Stimulated activated naive CD8-positive, alpha-beta T cell treated with anti-CD3 and anti-CD28 coated beads, Interleukin-15, Interleukin-2, amounts not matched to agents 100 ng/mL and 50 ng/mL, for 24 hours (primary cell): Measurements from ENCODE around the gene LIN52.

Source experiments
- H3K27ac Mint-ChIP-seq: one replicate; pipeline ENCODE4 v1.8.0; 2021; ENCODE audit warnings: mild to moderate bottlenecking, mixed read lengths
- H3K27me3 Mint-ChIP-seq: one replicate; pipeline ENCODE4 v1.8.0; 2021; ENCODE audit warnings: mixed read lengths
- H3K36me3 Mint-ChIP-seq: one replicate; pipeline ENCODE4 v1.8.0; 2021; ENCODE audit warnings: low read depth, mixed read lengths
- H3K4me1 Mint-ChIP-seq: one replicate; pipeline ENCODE4 v1.8.0; 2021; ENCODE audit warnings: low read depth, mixed read lengths
- H3K4me3 Mint-ChIP-seq: one replicate; pipeline ENCODE4 v1.8.0; 2021; ENCODE audit warnings: mild to moderate bottlenecking, mixed read lengths
- H3K9me3 Mint-ChIP-seq: one replicate; pipeline ENCODE4 v1.8.0; 2021; ENCODE audit warnings: mixed read lengths

The LIN52 gene

GRCh38 chr14:74195623-74196022, 110.9 kb downstream of the LIN52 start:
- Mint-ChIP-seq H3K4me1 (peaks cover 3% of the 10 kb centered on the region), H3K4me3 (no peak overlapping the region), H3K9me3 (no peaks in the 10 kb centered on the region), H3K36me3 (peaks cover 20% of the 10 kb centered on the region), H3K27ac (no peak overlapping the region), H3K27me3 (no peaks in the 10 kb centered on the region)

- Mint-ChIP-seq H3K9me3 (no peaks in the 10 kb centered on the region), H3K4me1 (peaks cover 3% of the 10 kb centered on the region), H3K4me3 (no peak overlapping the region), H3K27ac (no peak overlapping the region), H3K36me3 (peaks cover 13% of the 10 kb centered on the region), H3K27me3 (no peaks in the 10 kb centered on the region)
Measured at GRCh38 chr14:74198441-74199234, 113.9 kb downstream of the LIN52 start.

- H3K36me3 Mint-ChIP-seq = peaks cover 13% of the 10 kb centered on the region
- peaks cover 3% of the 10 kb centered on the region for H3K4me1 Mint-ChIP-seq
- no peak overlapping the region for H3K27ac Mint-ChIP-seq
- no peak overlapping the region for H3K4me3 Mint-ChIP-seq
- H3K27me3 Mint-ChIP-seq = no peaks in the 10 kb centered on the region
- H3K9me3 Mint-ChIP-seq = no peaks in the 10 kb centered on the region
Measured at GRCh38 chr14:74202113-74202512, 117.4 kb downstream of the LIN52 start.

GRCh38 chr14:74203639-74204038, 118.9 kb downstream of the LIN52 start:
- no peaks in the 10 kb centered on the region for H3K27me3 Mint-ChIP-seq
- no peaks in the 10 kb centered on the region for H3K9me3 Mint-ChIP-seq
- H3K27ac Mint-ChIP-seq = no peak overlapping the region
- no peak overlapping the region for H3K4me3 Mint-ChIP-seq
- H3K36me3 Mint-ChIP-seq = peaks cover 13% of the 10 kb centered on the region
- H3K4me1 Mint-ChIP-seq = peaks cover 3% of the 10 kb centered on the region

- H3K9me3 Mint-ChIP-seq = no peaks in the 10 kb centered on the region
- H3K4me3 Mint-ChIP-seq = no peak overlapping the region
- no peaks in the 10 kb centered on the region for H3K4me1 Mint-ChIP-seq
- peaks cover 8% of the 10 kb centered on the region for H3K27me3 Mint-ChIP-seq
- H3K27ac Mint-ChIP-seq = no peak overlapping the region
- peaks cover 5% of the 10 kb centered on the region for H3K36me3 Mint-ChIP-seq
Measured at GRCh38 chr14:74204491-74204890, 119.7 kb downstream of the LIN52 start.

GRCh38 chr14:74205882-74206281, 121.1 kb downstream of the LIN52 start:
- H3K9me3 Mint-ChIP-seq = no peaks in the 10 kb centered on the region
- no peaks in the 10 kb centered on the region for H3K4me1 Mint-ChIP-seq
- H3K27me3 Mint-ChIP-seq = peaks cover 8% of the 10 kb centered on the region
- no peak overlapping the region for H3K4me3 Mint-ChIP-seq
- H3K36me3 Mint-ChIP-seq = no peaks in the 10 kb centered on the region
- H3K27ac Mint-ChIP-seq = no peak overlapping the region

- H3K4me3 Mint-ChIP-seq = no peak overlapping the region
- no peak overlapping the region for H3K27ac Mint-ChIP-seq
- no peaks in the 10 kb centered on the region for H3K36me3 Mint-ChIP-seq
- H3K27me3 Mint-ChIP-seq = peaks cover 8% of the 10 kb centered on the region
- H3K9me3 Mint-ChIP-seq = no peaks in the 10 kb centered on the region
- no peaks in the 10 kb centered on the region for H3K4me1 Mint-ChIP-seq
Measured at GRCh38 chr14:74207943-74208342, 123.2 kb downstream of the LIN52 start.

GRCh38 chr14:74208642-74209041, 123.9 kb downstream of the LIN52 start:
- Mint-ChIP-seq H3K4me3 (no peak overlapping the region), H3K36me3 (no peaks in the 10 kb centered on the region), H3K27ac (no peak overlapping the region), H3K9me3 (no peaks in the 10 kb centered on the region), H3K27me3 (peaks cover 8% of the 10 kb centered on the region), H3K4me1 (no peaks in the 10 kb centered on the region)

GRCh38 chr14:74211945-74212580, 127.3 kb downstream of the LIN52 start:
- H3K27me3 Mint-ChIP-seq = peaks cover 16% of the 10 kb centered on the region
- H3K36me3 Mint-ChIP-seq = no peaks in the 10 kb centered on the region
- no peak overlapping the region for H3K27ac Mint-ChIP-seq
- H3K4me1 Mint-ChIP-seq = no peaks in the 10 kb centered on the region
- H3K9me3 Mint-ChIP-seq = no peaks in the 10 kb centered on the region
- no peak overlapping the region for H3K4me3 Mint-ChIP-seq

GRCh38 chr14:74213907-74214803, 129.4 kb downstream of the LIN52 start:
- no peaks in the 10 kb centered on the region for H3K9me3 Mint-ChIP-seq
- H3K36me3 Mint-ChIP-seq = no peaks in the 10 kb centered on the region
- no peak overlapping the region for H3K27ac Mint-ChIP-seq
- H3K27me3 Mint-ChIP-seq = peaks cover 23% of the 10 kb centered on the region
- H3K4me3 Mint-ChIP-seq = no peak overlapping the region
- no peaks in the 10 kb centered on the region for H3K4me1 Mint-ChIP-seq

- Mint-ChIP-seq H3K4me1 (no peaks in the 10 kb centered on the region), H3K27ac (no peak overlapping the region), H3K4me3 (no peak overlapping the region), H3K36me3 (no peaks in the 10 kb centered on the region), H3K27me3 (peaks cover 23% of the 10 kb centered on the region), H3K9me3 (no peaks in the 10 kb centered on the region)
Measured at GRCh38 chr14:74216671-74217070, 131.9 kb downstream of the LIN52 start.

GRCh38 chr14:74217672-74218448, 133.1 kb downstream of the LIN52 start:
- Mint-ChIP-seq H3K4me3 (no peak overlapping the region), H3K9me3 (no peaks in the 10 kb centered on the region), H3K4me1 (no peaks in the 10 kb centered on the region), H3K36me3 (no peaks in the 10 kb centered on the region), H3K27me3 (peaks cover 27% of the 10 kb centered on the region), H3K27ac (no peak overlapping the region)

GRCh38 chr14:74218462-74218861, 133.7 kb downstream of the LIN52 start:
- H3K27me3 Mint-ChIP-seq = peaks cover 27% of the 10 kb centered on the region
- H3K9me3 Mint-ChIP-seq = no peaks in the 10 kb centered on the region
- H3K4me3 Mint-ChIP-seq = no peak overlapping the region
- no peak overlapping the region for H3K27ac Mint-ChIP-seq
- no peaks in the 10 kb centered on the region for H3K4me1 Mint-ChIP-seq
- H3K36me3 Mint-ChIP-seq = no peaks in the 10 kb centered on the region
